ENCODE measurements around the gene ERN1.

ERN1 gene

DNA sequence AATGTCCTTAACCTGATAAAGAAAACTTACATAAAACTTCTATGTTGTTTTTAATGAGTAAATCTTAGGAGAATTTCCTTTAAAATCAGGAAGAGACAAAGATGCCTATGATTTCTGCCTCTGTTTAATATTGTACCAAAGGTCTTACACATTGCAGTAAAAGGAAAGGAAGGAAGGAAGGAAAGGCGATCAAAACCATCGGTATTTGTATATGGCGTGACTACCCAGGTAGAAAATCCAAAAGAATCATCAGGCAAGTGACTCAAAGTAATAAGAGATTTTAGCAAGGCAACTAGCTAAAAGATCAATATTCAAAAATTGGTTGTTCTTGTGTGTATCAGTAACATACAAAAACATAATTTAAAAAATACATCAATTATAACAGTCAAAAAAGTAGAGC is 113.0 kb downstream of the ERN1 start:
- Histone ChIP-seq H3K27ac (ENCODE audit: extremely low read depth, low read depth, low read length) (no peak overlapping the region), H3K9me3 (ENCODE audit: control insufficient read depth, insufficient read depth, low read depth, low read length) (no peaks in the 10 kb centered on the region), H3K4me1 (ENCODE audit: control insufficient read depth, insufficient read depth, low read length) (no peaks in the 10 kb centered on the region), H3K4me3 (ENCODE audit: low read depth, low read length) (no peak overlapping the region), H3K36me3 (ENCODE audit: control insufficient read depth in 2 of 2, insufficient read depth in 1 of 2, low read length in 2 of 2) (no peaks in the 10 kb centered on the region)
- POLR2A ChIA-PET, result no interaction called here
- TF ChIP-seq ZNF626 (tag by site-specific recombination; IDR thresholded peaks at IDR 0.05), result no peak
- no peak for TF ChIP-seq ZNF629 (tag by site-specific recombination; IDR thresholded peaks at IDR 0.05)
- no peak for TF ChIP-seq ZIC2 (tag by site-specific recombination; IDR thresholded peaks at IDR 0.05)
- no peak for TF ChIP-seq ZNF280C (tag by site-specific recombination; IDR thresholded peaks at IDR 0.05)
- TF ChIP-seq, protein P1, sequence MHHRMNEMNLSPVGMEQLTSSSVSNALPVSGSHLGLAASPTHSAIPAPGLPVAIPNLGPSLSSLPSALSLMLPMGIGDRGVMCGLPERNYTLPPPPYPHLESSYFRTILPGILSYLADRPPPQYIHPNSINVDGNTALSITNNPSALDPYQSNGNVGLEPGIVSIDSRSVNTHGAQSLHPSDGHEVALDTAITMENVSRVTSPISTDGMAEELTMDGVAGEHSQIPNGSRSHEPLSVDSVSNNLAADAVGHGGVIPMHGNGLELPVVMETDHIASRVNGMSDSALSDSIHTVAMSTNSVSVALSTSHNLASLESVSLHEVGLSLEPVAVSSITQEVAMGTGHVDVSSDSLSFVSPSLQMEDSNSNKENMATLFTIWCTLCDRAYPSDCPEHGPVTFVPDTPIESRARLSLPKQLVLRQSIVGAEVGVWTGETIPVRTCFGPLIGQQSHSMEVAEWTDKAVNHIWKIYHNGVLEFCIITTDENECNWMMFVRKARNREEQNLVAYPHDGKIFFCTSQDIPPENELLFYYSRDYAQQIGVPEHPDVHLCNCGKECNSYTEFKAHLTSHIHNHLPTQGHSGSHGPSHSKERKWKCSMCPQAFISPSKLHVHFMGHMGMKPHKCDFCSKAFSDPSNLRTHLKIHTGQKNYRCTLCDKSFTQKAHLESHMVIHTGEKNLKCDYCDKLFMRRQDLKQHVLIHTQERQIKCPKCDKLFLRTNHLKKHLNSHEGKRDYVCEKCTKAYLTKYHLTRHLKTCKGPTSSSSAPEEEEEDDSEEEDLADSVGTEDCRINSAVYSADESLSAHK (tag by site-specific recombination; IDR thresholded peaks at IDR 0.05), result no peak
- TF ChIP-seq ZNF549 (tag by site-specific recombination; IDR thresholded peaks at IDR 0.05), result no peak
- TF ChIP-seq, protein P2, sequence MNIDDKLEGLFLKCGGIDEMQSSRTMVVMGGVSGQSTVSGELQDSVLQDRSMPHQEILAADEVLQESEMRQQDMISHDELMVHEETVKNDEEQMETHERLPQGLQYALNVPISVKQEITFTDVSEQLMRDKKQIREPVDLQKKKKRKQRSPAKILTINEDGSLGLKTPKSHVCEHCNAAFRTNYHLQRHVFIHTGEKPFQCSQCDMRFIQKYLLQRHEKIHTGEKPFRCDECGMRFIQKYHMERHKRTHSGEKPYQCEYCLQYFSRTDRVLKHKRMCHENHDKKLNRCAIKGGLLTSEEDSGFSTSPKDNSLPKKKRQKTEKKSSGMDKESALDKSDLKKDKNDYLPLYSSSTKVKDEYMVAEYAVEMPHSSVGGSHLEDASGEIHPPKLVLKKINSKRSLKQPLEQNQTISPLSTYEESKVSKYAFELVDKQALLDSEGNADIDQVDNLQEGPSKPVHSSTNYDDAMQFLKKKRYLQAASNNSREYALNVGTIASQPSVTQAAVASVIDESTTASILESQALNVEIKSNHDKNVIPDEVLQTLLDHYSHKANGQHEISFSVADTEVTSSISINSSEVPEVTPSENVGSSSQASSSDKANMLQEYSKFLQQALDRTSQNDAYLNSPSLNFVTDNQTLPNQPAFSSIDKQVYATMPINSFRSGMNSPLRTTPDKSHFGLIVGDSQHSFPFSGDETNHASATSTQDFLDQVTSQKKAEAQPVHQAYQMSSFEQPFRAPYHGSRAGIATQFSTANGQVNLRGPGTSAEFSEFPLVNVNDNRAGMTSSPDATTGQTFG (tag by site-specific recombination; IDR thresholded peaks at IDR 0.05; ENCODE audit: borderline replicate concordance), result no peak
- TF ChIP-seq ZNF155 (tag by site-specific recombination; IDR thresholded peaks at IDR 0.05), result no peak
- TF ChIP-seq REPIN1 (tag by site-specific recombination; IDR thresholded peaks at IDR 0.05; ENCODE audit: low read depth), result no peak
- no peak for TF ChIP-seq ZNF391 (tag by site-specific recombination; IDR thresholded peaks at IDR 0.05; ENCODE audit: borderline replicate concordance, low read depth)
- no peak for TF ChIP-seq MYNN (tag by site-specific recombination; IDR thresholded peaks at IDR 0.05; ENCODE audit: borderline replicate concordance)
- TF ChIP-seq ZNF146 (tag by site-specific recombination; IDR thresholded peaks at IDR 0.05), result no peak
- CTCF ChIA-PET, result interaction anchor here (0.6 to 2.1 kb wide), 13 partner anchors 9 to 407 kb away, joined by 3 to 18 read pairs (median 4); partner anchors contain the start of gene CSHL1

DNA sequence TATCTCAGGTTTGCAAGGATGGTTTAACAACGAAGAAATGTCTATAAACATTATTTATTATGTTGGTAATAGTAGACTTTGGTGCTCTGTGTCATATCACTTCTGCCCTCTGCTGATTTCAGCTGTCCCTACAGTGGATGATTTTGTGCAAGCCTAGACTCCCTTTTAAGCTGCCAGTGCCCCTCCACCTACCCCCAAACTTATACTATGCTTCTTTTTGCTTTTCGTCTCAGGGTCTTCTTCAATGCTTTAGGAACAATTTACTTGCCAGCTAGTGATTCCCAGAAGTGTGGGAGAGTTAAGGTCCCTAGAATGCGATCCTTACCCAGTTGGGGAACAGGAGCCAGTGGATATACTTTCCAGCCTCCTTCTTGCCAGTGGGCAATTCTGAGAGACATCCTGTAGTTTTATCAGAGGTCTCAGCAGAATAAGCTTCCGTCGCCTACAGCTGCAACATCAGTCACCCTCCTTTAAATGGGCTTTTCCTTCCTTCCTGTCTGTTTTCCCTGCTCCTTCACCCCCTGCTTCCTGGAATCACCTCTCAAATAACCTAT is 113.6 kb downstream of the ERN1 start:
- CTCF ChIA-PET, result interaction anchor here (0.6 to 2.1 kb wide), 11 partner anchors 8 to 408 kb away, joined by 3 to 18 read pairs (median 4); partner anchors contain the start of gene CSHL1
- no peak overlapping the region for H3K27ac ChIP-seq (ENCODE audit: extremely low read depth, low read depth, low read length)

GRCh38 chr17:64015447-64015846 is 114.5 kb downstream of the ERN1 start:
- Histone ChIP-seq H3K4me3 (ENCODE audit: low read depth, low read length) (no peak overlapping the region), H3K27ac (ENCODE audit: extremely low read depth, low read depth, low read length) (no peak overlapping the region), H3K36me3 (ENCODE audit: control insufficient read depth in 2 of 2, insufficient read depth in 1 of 2, low read length in 2 of 2) (no peaks in the 10 kb centered on the region), H3K9me3 (ENCODE audit: control insufficient read depth, insufficient read depth, low read depth, low read length) (no peaks in the 10 kb centered on the region), H3K4me1 (ENCODE audit: control insufficient read depth, insufficient read depth, low read length) (no peaks in the 10 kb centered on the region)
- POLR2A ChIA-PET, result no interaction called here
- TF ChIP-seq ZNF423 (tag by site-specific recombination; IDR thresholded peaks at IDR 0.05), result no peak
- TF ChIP-seq IKZF3 (tag by site-specific recombination; IDR thresholded peaks at IDR 0.05), result no peak
- no peak for TF ChIP-seq SETDB1 (IDR thresholded peaks at IDR 0.05; ENCODE audit: insufficient read length, low read length)
- TF ChIP-seq KLF9 (tag by site-specific recombination; IDR thresholded peaks at IDR 0.05; ENCODE audit: low read depth), result no peak
- CTCF ChIA-PET, result no interaction called here

More for the DNA sequence above, 113.6 kb downstream of the ERN1 start:
- Histone ChIP-seq H3K9me3 (ENCODE audit: control insufficient read depth, insufficient read depth, low read depth, low read length) (no peaks in the 10 kb centered on the region), H3K4me3 (ENCODE audit: low read depth, low read length) (no peak overlapping the region), H3K36me3 (ENCODE audit: control insufficient read depth in 2 of 2, insufficient read depth in 1 of 2, low read length in 2 of 2) (no peaks in the 10 kb centered on the region), H3K4me1 (ENCODE audit: control insufficient read depth, insufficient read depth, low read length) (no peaks in the 10 kb centered on the region)
- TF ChIP-seq ZNF391 (tag by site-specific recombination; IDR thresholded peaks at IDR 0.05; ENCODE audit: borderline replicate concordance, low read depth), result no peak
- TF ChIP-seq RBAK (tag by site-specific recombination; IDR thresholded peaks at IDR 0.05), result no peak
- no peak for TF ChIP-seq ZNF626 (tag by site-specific recombination; IDR thresholded peaks at IDR 0.05)
- TF ChIP-seq KLF10 (tag by site-specific recombination; IDR thresholded peaks at IDR 0.05), result no peak
- POLR2A ChIA-PET, result no interaction called here

Measured in HEK293 (cell line).